ENCODE measurements around the gene DYNC2LI1.

Gene DYNC2LI1

GRCh38 chr2:43788646-43789045 lies 14.8 kb downstream of the DYNC2LI1 start:
- H3K4me3 Mint-ChIP-seq: no peak overlapping the region
- no peaks in the 10 kb centered on the region for H3K27me3 Mint-ChIP-seq (ENCODE audit: low read depth)
- H3K27ac Mint-ChIP-seq: no peak overlapping the region
- no peaks in the 10 kb centered on the region for H3K9me3 Mint-ChIP-seq
- H3K4me1 Mint-ChIP-seq (ENCODE audit: low read depth): no peaks in the 10 kb centered on the region
- no peaks in the 10 kb centered on the region for H3K36me3 Mint-ChIP-seq (ENCODE audit: low read depth)

- no peaks in the 10 kb centered on the region for H3K9me3 Mint-ChIP-seq
- H3K27me3 Mint-ChIP-seq (ENCODE audit: low read depth): no peaks in the 10 kb centered on the region
- no peaks in the 10 kb centered on the region for H3K36me3 Mint-ChIP-seq (ENCODE audit: low read depth)
- no peak overlapping the region for H3K4me3 Mint-ChIP-seq
- no peaks in the 10 kb centered on the region for H3K4me1 Mint-ChIP-seq (ENCODE audit: low read depth)
- H3K27ac Mint-ChIP-seq: no peak overlapping the region
Observed at GRCh38 chr2:43790147-43790546, 16.3 kb downstream of the DYNC2LI1 start.

GRCh38 chr2:43791035-43791765 lies 17.4 kb downstream of the DYNC2LI1 start:
- Mint-ChIP-seq H3K36me3 (ENCODE audit: low read depth) (no peaks in the 10 kb centered on the region), H3K9me3 (no peaks in the 10 kb centered on the region), H3K4me1 (ENCODE audit: low read depth) (no peaks in the 10 kb centered on the region), H3K4me3 (no peak overlapping the region), H3K27me3 (ENCODE audit: low read depth) (no peaks in the 10 kb centered on the region), H3K27ac (no peak overlapping the region)

GRCh38 chr2:43792653-43793052 lies 18.8 kb downstream of the DYNC2LI1 start:
- Mint-ChIP-seq H3K9me3 (no peaks in the 10 kb centered on the region), H3K27me3 (ENCODE audit: low read depth) (no peaks in the 10 kb centered on the region), H3K4me1 (ENCODE audit: low read depth) (no peaks in the 10 kb centered on the region), H3K27ac (no peak overlapping the region), H3K36me3 (ENCODE audit: low read depth) (no peaks in the 10 kb centered on the region), H3K4me3 (no peak overlapping the region)

- H3K9me3 Mint-ChIP-seq: no peaks in the 10 kb centered on the region
- H3K36me3 Mint-ChIP-seq (ENCODE audit: low read depth): no peaks in the 10 kb centered on the region
- no peak overlapping the region for H3K4me3 Mint-ChIP-seq
- no peaks in the 10 kb centered on the region for H3K27me3 Mint-ChIP-seq (ENCODE audit: low read depth)
- no peaks in the 10 kb centered on the region for H3K4me1 Mint-ChIP-seq (ENCODE audit: low read depth)
- H3K27ac Mint-ChIP-seq: no peak overlapping the region
Observed at GRCh38 chr2:43794956-43795355, 21.1 kb downstream of the DYNC2LI1 start.

GRCh38 chr2:43796206-43796605 lies 22.4 kb downstream of the DYNC2LI1 start:
- H3K4me3 Mint-ChIP-seq: no peak overlapping the region
- H3K27me3 Mint-ChIP-seq (ENCODE audit: low read depth): no peaks in the 10 kb centered on the region
- H3K36me3 Mint-ChIP-seq (ENCODE audit: low read depth): no peaks in the 10 kb centered on the region
- H3K4me1 Mint-ChIP-seq (ENCODE audit: low read depth): no peaks in the 10 kb centered on the region
- no peaks in the 10 kb centered on the region for H3K9me3 Mint-ChIP-seq
- no peak overlapping the region for H3K27ac Mint-ChIP-seq

GRCh38 chr2:43798300-43798699 lies 24.5 kb downstream of the DYNC2LI1 start:
- Mint-ChIP-seq H3K4me1 (ENCODE audit: low read depth) (no peaks in the 10 kb centered on the region), H3K36me3 (ENCODE audit: low read depth) (no peaks in the 10 kb centered on the region), H3K9me3 (no peaks in the 10 kb centered on the region), H3K4me3 (no peak overlapping the region), H3K27me3 (ENCODE audit: low read depth) (no peaks in the 10 kb centered on the region), H3K27ac (no peak overlapping the region)

GRCh38 chr2:43800894-43801293 lies 27.1 kb downstream of the DYNC2LI1 start:
- H3K36me3 Mint-ChIP-seq (ENCODE audit: low read depth): no peaks in the 10 kb centered on the region
- H3K4me1 Mint-ChIP-seq (ENCODE audit: low read depth): no peaks in the 10 kb centered on the region
- no peaks in the 10 kb centered on the region for H3K9me3 Mint-ChIP-seq
- no peak overlapping the region for H3K27ac Mint-ChIP-seq
- no peak overlapping the region for H3K4me3 Mint-ChIP-seq
- no peaks in the 10 kb centered on the region for H3K27me3 Mint-ChIP-seq (ENCODE audit: low read depth)

GRCh38 chr2:43802135-43802534 lies 28.3 kb downstream of the DYNC2LI1 start:
- Mint-ChIP-seq H3K9me3 (no peaks in the 10 kb centered on the region), H3K27me3 (ENCODE audit: low read depth) (no peaks in the 10 kb centered on the region), H3K27ac (no peak overlapping the region), H3K4me1 (ENCODE audit: low read depth) (no peaks in the 10 kb centered on the region), H3K4me3 (no peak overlapping the region), H3K36me3 (ENCODE audit: low read depth) (no peaks in the 10 kb centered on the region)

- no peak overlapping the region for H3K4me3 Mint-ChIP-seq
- H3K27me3 Mint-ChIP-seq (ENCODE audit: low read depth): no peaks in the 10 kb centered on the region
- no peaks in the 10 kb centered on the region for H3K36me3 Mint-ChIP-seq (ENCODE audit: low read depth)
- no peaks in the 10 kb centered on the region for H3K4me1 Mint-ChIP-seq (ENCODE audit: low read depth)
- no peak overlapping the region for H3K27ac Mint-ChIP-seq
- H3K9me3 Mint-ChIP-seq: no peaks in the 10 kb centered on the region
Observed at GRCh38 chr2:43803113-43803512, 29.3 kb downstream of the DYNC2LI1 start.

GRCh38 chr2:43806719-43807031 lies 32.8 kb downstream of the DYNC2LI1 start:
- Mint-ChIP-seq H3K27ac (no peak overlapping the region), H3K27me3 (ENCODE audit: low read depth) (no peaks in the 10 kb centered on the region), H3K4me1 (ENCODE audit: low read depth) (no peaks in the 10 kb centered on the region), H3K9me3 (no peaks in the 10 kb centered on the region), H3K36me3 (ENCODE audit: low read depth) (no peaks in the 10 kb centered on the region), H3K4me3 (no peak overlapping the region)

- H3K4me1 Mint-ChIP-seq (ENCODE audit: low read depth): no peaks in the 10 kb centered on the region
Observed at GRCh38 chr2:43810452-43810851, 36.6 kb downstream of the DYNC2LI1 start.

GRCh38 chr2:43810888-43811287 lies 37.0 kb downstream of the DYNC2LI1 start:
- Mint-ChIP-seq H3K27ac (no peak overlapping the region), H3K9me3 (peaks cover 4% of the 10 kb centered on the region), H3K4me1 (ENCODE audit: low read depth) (no peaks in the 10 kb centered on the region), H3K36me3 (ENCODE audit: low read depth) (no peaks in the 10 kb centered on the region), H3K27me3 (ENCODE audit: low read depth) (no peaks in the 10 kb centered on the region), H3K4me3 (no peak overlapping the region)

More at GRCh38 chr2:43810452-43810851, 36.6 kb downstream of the DYNC2LI1 start:
- no peak overlapping the region for H3K4me3 Mint-ChIP-seq
- peaks cover 2% of the 10 kb centered on the region for H3K9me3 Mint-ChIP-seq
- H3K27me3 Mint-ChIP-seq (ENCODE audit: low read depth): no peaks in the 10 kb centered on the region
- no peak overlapping the region for H3K27ac Mint-ChIP-seq
- H3K36me3 Mint-ChIP-seq (ENCODE audit: low read depth): no peaks in the 10 kb centered on the region

GRCh38 chr2:43812006-43812405 lies 38.2 kb downstream of the DYNC2LI1 start:
- H3K27me3 Mint-ChIP-seq (ENCODE audit: low read depth): no peaks in the 10 kb centered on the region
- no peak overlapping the region for H3K27ac Mint-ChIP-seq
- H3K4me3 Mint-ChIP-seq: no peak overlapping the region
- H3K9me3 Mint-ChIP-seq: peaks cover 4% of the 10 kb centered on the region
- H3K4me1 Mint-ChIP-seq (ENCODE audit: low read depth): no peaks in the 10 kb centered on the region
- H3K36me3 Mint-ChIP-seq (ENCODE audit: low read depth): no peaks in the 10 kb centered on the region

GRCh38 chr2:43812947-43813346 lies 39.1 kb downstream of the DYNC2LI1 start:
- Mint-ChIP-seq H3K4me1 (ENCODE audit: low read depth) (no peaks in the 10 kb centered on the region), H3K27me3 (ENCODE audit: low read depth) (no peaks in the 10 kb centered on the region), H3K36me3 (ENCODE audit: low read depth) (no peaks in the 10 kb centered on the region), H3K4me3 (no peak overlapping the region), H3K9me3 (peaks cover 4% of the 10 kb centered on the region), H3K27ac (no peak overlapping the region)

- no peaks in the 10 kb centered on the region for H3K36me3 Mint-ChIP-seq (ENCODE audit: low read depth)
- H3K4me1 Mint-ChIP-seq (ENCODE audit: low read depth): no peaks in the 10 kb centered on the region
- H3K9me3 Mint-ChIP-seq: peaks cover 4% of the 10 kb centered on the region
- H3K4me3 Mint-ChIP-seq: no peak overlapping the region
- no peak overlapping the region for H3K27ac Mint-ChIP-seq
- H3K27me3 Mint-ChIP-seq (ENCODE audit: low read depth): no peaks in the 10 kb centered on the region
Observed at GRCh38 chr2:43814711-43815110, 40.9 kb downstream of the DYNC2LI1 start.
